Neural cell (in vitro differentiated cells): Measurements from ENCODE around the gene KRT15.

ENCODE experiments used
- CTCF ChIP-seq: fragments of 450-650 bp; IDR thresholded peaks from 2 replicates; pipeline ENCODE4 v1.5.1; 2014; ENCODE audit warnings: antibody characterized with exemption, mild to moderate bottlenecking, moderate library complexity; ENCODE audit not compliant: poor library complexity, severe bottlenecking
- EZH2 ChIP-seq: fragments of 200-600, 300-800 bp; shearing (Covaris generic), sonication (generic); IDR thresholded peaks from 2 replicates; pipeline ENCODE4 v1.6.1; 2014; ENCODE audit warnings: antibody characterized with exemption, low read length, borderline replicate concordance, mild to moderate bottlenecking; ENCODE audit not compliant: insufficient read depth, poor library complexity, severe bottlenecking
- POLR2AphosphoS5 ChIP-seq: IDR thresholded peaks from 2 replicates; pipeline ENCODE4 v1.6.1; 2012
- SMC3 ChIP-seq: fragments of 450-650 bp; conservative IDR thresholded peaks from 2 replicates; pipeline ENCODE4 v1.6.1; 2014; ENCODE audit warnings: antibody characterized with exemption, mild to moderate bottlenecking, moderate library complexity; ENCODE audit not compliant: poor library complexity
- TF ChIP-seq, protein P1 (sequence below): IDR thresholded peaks from 2 replicates; pipeline ENCODE4 v1.6.1; 2012; ENCODE audit warnings: borderline replicate concordance

DNA sequence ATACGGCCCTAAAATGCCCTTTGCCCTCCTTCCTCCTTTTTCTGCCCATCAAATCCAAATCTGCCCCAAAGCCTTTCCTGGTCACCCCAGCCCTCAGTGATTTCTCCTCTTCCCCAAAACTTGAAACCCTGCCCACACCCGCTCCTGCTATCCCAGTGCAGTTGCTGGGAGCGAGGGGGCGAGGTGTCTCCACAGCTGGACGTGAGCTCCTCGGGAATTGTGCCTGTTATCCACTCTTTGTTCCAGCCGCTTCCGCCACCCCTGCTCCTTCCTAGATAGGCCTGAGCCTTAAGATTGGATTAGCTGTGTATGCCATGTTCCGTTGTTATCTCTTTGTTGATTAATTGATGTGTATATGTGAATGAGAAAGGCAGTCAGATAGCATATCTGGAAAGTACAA lies 35.2 kb downstream of the KRT15 start:
- TF ChIP-seq CTCF (no peak), EZH2 (no peak), SMC3 (no peak), POLR2AphosphoS5 (no peak)
- TF ChIP-seq, protein P1, sequence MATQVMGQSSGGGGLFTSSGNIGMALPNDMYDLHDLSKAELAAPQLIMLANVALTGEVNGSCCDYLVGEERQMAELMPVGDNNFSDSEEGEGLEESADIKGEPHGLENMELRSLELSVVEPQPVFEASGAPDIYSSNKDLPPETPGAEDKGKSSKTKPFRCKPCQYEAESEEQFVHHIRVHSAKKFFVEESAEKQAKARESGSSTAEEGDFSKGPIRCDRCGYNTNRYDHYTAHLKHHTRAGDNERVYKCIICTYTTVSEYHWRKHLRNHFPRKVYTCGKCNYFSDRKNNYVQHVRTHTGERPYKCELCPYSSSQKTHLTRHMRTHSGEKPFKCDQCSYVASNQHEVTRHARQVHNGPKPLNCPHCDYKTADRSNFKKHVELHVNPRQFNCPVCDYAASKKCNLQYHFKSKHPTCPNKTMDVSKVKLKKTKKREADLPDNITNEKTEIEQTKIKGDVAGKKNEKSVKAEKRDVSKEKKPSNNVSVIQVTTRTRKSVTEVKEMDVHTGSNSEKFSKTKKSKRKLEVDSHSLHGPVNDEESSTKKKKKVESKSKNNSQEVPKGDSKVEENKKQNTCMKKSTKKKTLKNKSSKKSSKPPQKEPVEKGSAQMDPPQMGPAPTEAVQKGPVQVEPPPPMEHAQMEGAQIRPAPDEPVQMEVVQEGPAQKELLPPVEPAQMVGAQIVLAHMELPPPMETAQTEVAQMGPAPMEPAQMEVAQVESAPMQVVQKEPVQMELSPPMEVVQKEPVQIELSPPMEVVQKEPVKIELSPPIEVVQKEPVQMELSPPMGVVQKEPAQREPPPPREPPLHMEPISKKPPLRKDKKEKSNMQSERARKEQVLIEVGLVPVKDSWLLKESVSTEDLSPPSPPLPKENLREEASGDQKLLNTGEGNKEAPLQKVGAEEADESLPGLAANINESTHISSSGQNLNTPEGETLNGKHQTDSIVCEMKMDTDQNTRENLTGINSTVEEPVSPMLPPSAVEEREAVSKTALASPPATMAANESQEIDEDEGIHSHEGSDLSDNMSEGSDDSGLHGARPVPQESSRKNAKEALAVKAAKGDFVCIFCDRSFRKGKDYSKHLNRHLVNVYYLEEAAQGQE, result no peak
